Esophagus squamous epithelium (tissue), 5 donors: ENCODE data around the gene CHST12. TPM values are rescaled to one million over a fixed set of nuclear protein-coding genes. Genes with fewer than 3 reads are reported as not detected.

Source experiments
- DNase-seq: peaks from one replicate; lab custom pipeline; 2025; lab: John Stamatoyannopoulos, UW
- H3K27ac ChIP-seq, 4 donors: fragments of 200-600 bp; sonication (generic); one replicate each; pipeline ENCODE4 v1.5.1; 2016 to 2019; ENCODE audit warnings: mild to moderate bottlenecking in 1 of 4
- H3K27me3 ChIP-seq, 4 donors: fragments of 200-600 bp; sonication (generic); 1 replicate in 3 of 4; 2 replicates in 1 of 4; pipeline versions ENCODE4 v1.5.1 to v1.6.0; 2017 to 2021; ENCODE audit warnings: antibody characterized with exemption in 1 of 4
- H3K36me3 ChIP-seq, 3 donors: fragments of 200-600 bp; sonication (generic); one replicate each; pipeline ENCODE4 v1.5.1; 2016 to 2019
- H3K4me1 ChIP-seq, 3 donors: fragments of 200-600 bp; sonication (generic); one replicate each; pipeline ENCODE4 v1.5.1; 2017 to 2019
- H3K4me3 ChIP-seq, 4 donors: fragments of 200-600 bp; sonication (generic); 1 replicate in 3 of 4; 2 replicates in 1 of 4; pipeline ENCODE4 v1.5.1; 2016 to 2019; ENCODE audit warnings: mild to moderate bottlenecking in 2 of 4, moderate library complexity in 1 of 4
- H3K9me3 ChIP-seq, 3 donors: fragments of 200-600 bp; sonication (generic); one replicate each; pipeline ENCODE4 v1.5.1; 2016 to 2019
- POLR2A ChIP-seq, 4 donors: fragments of 450-650 bp; IDR thresholded peaks; one replicate each; pipeline ENCODE4 v1.6.1; 2017; ENCODE audit warnings: antibody characterized with exemption in 4 of 4, mild to moderate bottlenecking in 4 of 4, moderate library complexity in 3 of 4
- WGBS, 2 donors: methylation state at CpG; one replicate each; pipeline ENCODE4 v1.1.5; 2018; 5-methylcytosine and 5-hydroxymethylcytosine counted together
- intact Hi-C: fragments of 100-400 bp; cut with DNase I; formaldehyde crosslinking; loops from one replicate; pipeline ENCODE4 v1.15.0; 2022
- total RNA-seq, 4 donors: library from RNA; depleted of rRNA; stranded (reverse); fragments of >200 nt; gene quantifications; one replicate each; pipeline ENCODE4 v1.1.0, GENCODE V29; 2016
- TF ChIP-seq, protein P1 (sequence below), 6 experiments: fragments of 450-650 bp in 4 of 6; fragments of 200-600 bp in 2 of 6; sonication (generic) in 2 of 6; IDR thresholded peaks; one replicate each; pipeline ENCODE4 v1.5.1; 2016 to 2019; ENCODE audit warnings: antibody characterized with exemption in 6 of 6, mild to moderate bottlenecking in 4 of 6, moderate library complexity in 4 of 6
- donor health status: DM: yes; HTN: yes; CAD: no.

The CHST12 gene
- total RNA-seq, 4 donors from 2014 or later = 1.5 to 11.8 (median 5.0) TPM

DNA sequence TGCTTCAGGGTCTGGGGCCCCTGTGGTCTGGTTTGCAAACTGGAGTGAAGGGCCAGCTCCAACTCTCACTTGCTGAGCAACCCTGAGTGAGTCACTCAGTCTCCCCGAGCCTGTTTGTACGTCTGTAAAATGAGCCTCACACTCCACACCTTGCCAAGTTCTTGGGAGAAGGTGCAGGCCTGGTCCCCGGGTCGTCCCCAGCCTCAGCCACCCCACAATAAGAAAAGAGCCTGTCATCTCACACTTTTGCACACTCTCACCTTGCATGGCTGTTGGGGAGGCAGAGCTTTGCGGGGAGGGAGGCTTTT, 67.6 kb downstream of the CHST12 start:
- Histone ChIP-seq H3K36me3 (no peaks in the 10 kb centered on the region), H3K4me3 (no peak overlapping the region), H3K27me3 (peaks cover 0 to 38% (median 0%) of the 10 kb centered on the region in 4 donors), H3K4me1 (peaks cover 6 to 21% (median 13%) of the 10 kb centered on the region in 3 donors), H3K9me3 (no peaks in the 10 kb centered on the region), H3K27ac (no peak overlapping the region)
- TF ChIP-seq, protein P1, sequence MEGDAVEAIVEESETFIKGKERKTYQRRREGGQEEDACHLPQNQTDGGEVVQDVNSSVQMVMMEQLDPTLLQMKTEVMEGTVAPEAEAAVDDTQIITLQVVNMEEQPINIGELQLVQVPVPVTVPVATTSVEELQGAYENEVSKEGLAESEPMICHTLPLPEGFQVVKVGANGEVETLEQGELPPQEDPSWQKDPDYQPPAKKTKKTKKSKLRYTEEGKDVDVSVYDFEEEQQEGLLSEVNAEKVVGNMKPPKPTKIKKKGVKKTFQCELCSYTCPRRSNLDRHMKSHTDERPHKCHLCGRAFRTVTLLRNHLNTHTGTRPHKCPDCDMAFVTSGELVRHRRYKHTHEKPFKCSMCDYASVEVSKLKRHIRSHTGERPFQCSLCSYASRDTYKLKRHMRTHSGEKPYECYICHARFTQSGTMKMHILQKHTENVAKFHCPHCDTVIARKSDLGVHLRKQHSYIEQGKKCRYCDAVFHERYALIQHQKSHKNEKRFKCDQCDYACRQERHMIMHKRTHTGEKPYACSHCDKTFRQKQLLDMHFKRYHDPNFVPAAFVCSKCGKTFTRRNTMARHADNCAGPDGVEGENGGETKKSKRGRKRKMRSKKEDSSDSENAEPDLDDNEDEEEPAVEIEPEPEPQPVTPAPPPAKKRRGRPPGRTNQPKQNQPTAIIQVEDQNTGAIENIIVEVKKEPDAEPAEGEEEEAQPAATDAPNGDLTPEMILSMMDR (IDR thresholded peaks at IDR 0.05) = no peak
- TF ChIP-seq POLR2A (IDR thresholded peaks at IDR 0.05) = no peak
- intact Hi-C loops = no loop called here
- DNase-seq = no peak
- 28 to 46% methylated on average over 4 of the region's 5 CpGs for WGBS, 2 donors

DNA sequence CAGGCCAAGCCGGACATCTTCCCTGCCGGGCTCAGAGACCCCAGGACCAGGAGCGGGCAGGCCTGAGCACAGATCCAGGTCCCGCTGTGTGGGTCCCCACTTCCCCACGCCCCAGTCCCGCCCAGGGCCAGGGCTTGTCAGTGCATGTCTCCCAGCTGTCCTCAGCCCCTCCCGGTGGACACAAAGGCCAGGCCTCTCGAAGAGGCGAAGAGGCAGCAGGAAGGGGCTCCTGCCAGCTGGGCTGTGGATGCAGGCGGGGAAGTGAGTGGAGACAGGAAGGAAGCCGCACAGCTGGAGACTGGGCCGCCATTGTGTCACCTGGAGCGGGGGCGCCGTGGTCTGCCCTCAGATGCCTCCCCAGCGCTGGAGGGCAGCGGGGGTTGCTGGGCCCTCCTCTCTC, 68.0 kb downstream of the CHST12 start:
- H3K36me3 ChIP-seq = no peaks in the 10 kb centered on the region
- H3K9me3 ChIP-seq = no peaks in the 10 kb centered on the region
- peaks cover 0 to 42% (median 0%) of the 10 kb centered on the region in 4 donors for H3K27me3 ChIP-seq
- no peak overlapping the region for H3K27ac ChIP-seq
- H3K4me1 ChIP-seq = peaks cover 6 to 21% (median 13%) of the 10 kb centered on the region in 3 donors
- no peak for DNase-seq
- TF ChIP-seq, protein P1 (IDR thresholded peaks at IDR 0.05) = no peak
- no peak for TF ChIP-seq POLR2A (IDR thresholded peaks at IDR 0.05)
- intact Hi-C loops = no loop called here
- 14% methylated on average over 4 to 8 of the region's 17 CpGs for WGBS, 2 donors
- no peak overlapping the region for H3K4me3 ChIP-seq

DNA sequence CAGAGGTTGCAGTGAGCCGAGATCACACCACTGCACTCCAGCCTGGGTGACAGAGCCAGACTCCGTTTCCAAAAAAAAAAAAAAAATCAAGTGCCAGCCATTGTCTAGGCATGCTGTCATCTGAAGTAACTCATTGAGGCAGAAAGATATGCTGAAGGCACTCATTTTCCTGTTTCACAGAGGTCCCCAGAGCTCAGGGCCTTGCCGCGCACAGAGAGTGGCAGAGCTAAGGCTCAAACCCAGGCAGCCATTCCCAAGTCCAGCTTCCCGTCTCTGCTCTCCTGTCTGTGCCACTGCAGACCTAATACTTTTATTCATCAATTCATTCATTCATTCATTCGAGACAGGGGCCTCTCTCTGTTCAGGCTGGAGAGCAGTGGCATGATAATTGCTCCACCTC, 69.3 kb downstream of the CHST12 start:
- Histone ChIP-seq H3K27me3 (peaks cover 0 to 55% (median under 1%) of the 10 kb centered on the region in 4 donors), H3K9me3 (no peaks in the 10 kb centered on the region), H3K36me3 (no peaks in the 10 kb centered on the region), H3K4me1 (peaks cover 10 to 30% (median 18%) of the 10 kb centered on the region in 3 donors), H3K4me3 (no peak overlapping the region), H3K27ac (no peak overlapping the region)
- 69 to 77% methylated on average over 5 to 6 of the region's 6 CpGs for WGBS, 2 donors
- intact Hi-C loops = no loop called here
- DNase-seq = no peak
- TF ChIP-seq, protein P1 (IDR thresholded peaks at IDR 0.05) = no peak
- TF ChIP-seq POLR2A (IDR thresholded peaks at IDR 0.05) = no peak

DNA sequence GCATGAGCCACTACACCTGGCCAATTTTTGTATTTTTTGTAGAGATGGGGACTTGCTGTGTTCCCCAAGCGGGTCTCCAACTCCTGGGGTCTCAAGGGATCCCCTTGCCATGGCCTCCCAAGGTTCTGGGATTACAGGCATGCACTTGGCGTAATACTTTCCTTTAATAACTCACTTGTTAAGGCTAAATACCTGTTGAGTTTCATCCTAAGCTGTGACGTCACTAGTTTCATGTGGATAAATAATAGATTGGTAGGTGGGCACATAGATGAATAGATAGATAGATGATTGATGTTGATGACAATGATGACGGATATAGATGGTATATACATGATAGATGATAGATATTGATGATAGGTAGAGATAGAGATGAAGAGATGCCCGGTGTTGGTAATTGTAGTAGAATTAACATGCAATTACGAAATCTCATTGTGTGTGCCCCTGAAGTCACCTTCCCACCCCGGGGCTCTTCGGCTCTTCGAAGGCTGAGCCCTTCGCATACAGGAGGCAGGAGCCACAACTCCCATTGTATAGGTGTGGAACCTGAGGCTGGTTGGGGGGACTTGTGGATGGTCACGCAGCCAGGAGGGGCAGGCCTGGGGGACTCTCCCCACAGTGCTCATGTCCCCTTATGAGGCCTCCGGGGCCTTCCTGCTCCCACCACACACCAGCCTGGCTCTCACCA, 70.2 kb downstream of the CHST12 start:
- Histone ChIP-seq H3K27me3 (peaks cover 0 to 59% (median 1%) of the 10 kb centered on the region in 4 donors), H3K4me3 (no peak overlapping the region), H3K27ac (no peak overlapping the region), H3K9me3 (no peaks in the 10 kb centered on the region), H3K36me3 (no peaks in the 10 kb centered on the region), H3K4me1 (peaks cover 17 to 35% (median 27%) of the 10 kb centered on the region in 3 donors)
- intact Hi-C loops = no loop called here
- 79 to 80% methylated on average over 8 to 11 of the region's 12 CpGs for WGBS, 2 donors
- no peak for DNase-seq
- TF ChIP-seq, protein P1 (IDR thresholded peaks at IDR 0.05) = no peak
- no peak for TF ChIP-seq POLR2A (IDR thresholded peaks at IDR 0.05)

DNA sequence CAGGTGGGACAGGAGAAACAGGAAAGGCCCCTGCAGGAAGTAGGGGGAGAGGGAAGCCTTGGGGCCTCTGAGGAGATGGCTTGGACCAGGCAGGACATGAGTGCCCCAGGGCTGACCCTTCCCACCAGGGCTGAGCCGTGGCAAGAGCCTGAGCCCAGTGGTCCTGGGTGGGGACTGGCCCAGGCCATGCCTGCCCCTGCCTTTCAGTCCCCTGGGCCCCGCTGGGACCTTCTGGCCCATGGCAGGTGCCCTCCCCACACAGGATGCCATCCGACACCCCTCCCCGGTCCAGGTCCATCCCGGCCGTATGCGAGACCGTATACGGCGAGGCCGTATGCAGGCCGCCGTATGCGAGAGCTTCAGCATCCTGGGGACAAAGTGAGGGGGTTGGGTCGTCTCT, 70.8 kb downstream of the CHST12 start:
- 87 to 100% methylated on average over 1 to 3 of the region's 15 CpGs for WGBS, 2 donors
- intact Hi-C loops = no loop called here

More for the DNA sequence above, 70.8 kb downstream of the CHST12 start:
- Histone ChIP-seq H3K27me3 (peaks cover 0 to 63% (median 1%) of the 10 kb centered on the region in 4 donors), H3K36me3 (no peaks in the 10 kb centered on the region), H3K4me3 (no peak overlapping the region), H3K4me1 (peaks cover 17 to 38% (median 32%) of the 10 kb centered on the region in 3 donors), H3K9me3 (no peaks in the 10 kb centered on the region), H3K27ac (no peak overlapping the region)
- no peak for TF ChIP-seq POLR2A (IDR thresholded peaks at IDR 0.05)
- TF ChIP-seq, protein P1 (IDR thresholded peaks at IDR 0.05) = no peak
- DNase-seq = no peak
